Measurements from ENCODE around the gene PRR20C. TPM values are rescaled to one million over a fixed set of nuclear protein-coding genes. Genes with fewer than 3 reads are reported as not detected.
A peak's percentile ranks its signal among the peaks of the same experiment; 100 is the strongest.
"Not testable (repeated sequence)": the region's sequence is repeated elsewhere in the genome, so short reads cannot be mapped to it uniquely, and the experiment has no call there.

Gene PRR20C
- total RNA-seq: not detected
- not detected for polyA plus RNA-seq (2013, experiment 1 of 2)
- not detected for polyA plus RNA-seq (2013, experiment 2 of 2)
- long read RNA-seq, experiment 1: 0 reads
- long read RNA-seq, experiment 2: 0 reads
- long read RNA-seq, experiment 3: 0 reads
- long read RNA-seq, experiment 4: 0 reads

DNA sequence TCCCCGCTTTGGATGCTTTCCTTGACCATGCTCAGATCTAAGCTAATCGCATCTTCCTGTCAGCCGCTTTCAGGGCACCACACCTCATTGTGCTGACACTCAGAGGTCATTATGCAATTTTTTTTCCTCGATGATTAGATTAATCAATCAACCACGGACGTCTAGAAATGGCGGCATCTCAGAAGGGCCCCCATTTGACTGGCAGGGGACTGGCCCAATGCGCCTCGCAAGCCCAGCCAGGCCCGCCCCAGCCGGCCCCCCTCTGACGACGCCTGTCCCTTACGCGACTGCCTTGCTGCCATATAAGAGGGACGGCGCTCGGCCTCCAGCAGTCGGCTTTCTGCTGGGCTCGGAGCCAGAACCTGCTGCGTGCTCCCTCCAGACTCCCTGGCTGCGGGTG is at the start of gene PRR20C:
TSS of gene PRR20C (plus strand) at position 301 of the 400 bp plus-strand sequence. CDS start 387 bp downstream, outside the sequence.
- H3K4me3 Mint-ChIP-seq; H3K4me1 ChIP-seq (ENCODE audit: control insufficient read depth, insufficient read depth, low read length); H3K4me3 ChIP-seq (ENCODE audit: low read length); H3K27me3 ChIP-seq (ENCODE audit: control insufficient read depth, insufficient read depth, low read length, poor library complexity, severe bottlenecking); H3K27ac ChIP-seq (ENCODE audit: low read depth, low read length); H3K27me3 Mint-ChIP-seq (ENCODE audit: insufficient read depth); H3K4me1 Mint-ChIP-seq; H3K9ac ChIP-seq (ENCODE audit: extremely low read depth, low read length, poor library complexity, severe bottlenecking); H3K9me3 ChIP-seq (ENCODE audit: control insufficient read depth, low read length); H3K36me3 ChIP-seq (ENCODE audit: control insufficient read depth, insufficient read depth, low read length); H3K36me3 Mint-ChIP-seq (ENCODE audit: low read depth); H3K9me3 Mint-ChIP-seq; H3K27ac Mint-ChIP-seq; DNase-seq: not testable (repeated sequence)
- WGBS, 2 experiments (ENCODE audit: insufficient coverage in 1 of 2, insufficient read length in 1 of 2): no CpG with 5 or more reads among the region's 22 CpGs

DNA sequence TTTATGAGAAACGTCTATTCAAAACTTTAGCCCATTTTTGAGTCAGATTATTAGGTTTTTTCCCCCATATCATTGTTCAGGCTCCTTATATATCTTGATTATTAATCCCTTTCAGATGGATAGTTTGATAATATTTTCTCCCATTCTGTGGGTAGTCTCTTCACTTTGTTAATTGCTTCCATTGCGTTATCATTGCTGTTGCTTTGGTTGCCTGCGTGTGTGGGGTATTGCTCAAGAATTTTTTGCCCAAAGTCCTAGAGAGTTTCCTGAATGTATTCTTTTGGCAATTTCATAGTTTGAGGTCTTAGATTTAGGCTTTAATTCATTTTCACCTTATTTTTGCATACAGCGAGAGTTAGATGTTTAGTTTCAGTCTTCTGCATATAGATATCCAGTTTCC is 38.9 kb upstream of the PRR20C start:
- DNase-seq: no peak
- Mint-ChIP-seq H3K4me3 (no peak overlapping the region), H3K9me3 (no peaks in the 10 kb centered on the region), H3K4me1 (no peaks in the 10 kb centered on the region), H3K36me3 (ENCODE audit: low read depth) (no peaks in the 10 kb centered on the region), H3K27me3 (ENCODE audit: insufficient read depth) (no peaks in the 10 kb centered on the region), H3K27ac (no peak overlapping the region)
- 86 to 100% methylated on average over 1 to 4 of the region's 4 CpGs for WGBS, 2 experiments (ENCODE audit: insufficient coverage in 1 of 2, insufficient read length in 1 of 2)
- no peak overlapping the region for H3K27ac ChIP-seq (ENCODE audit: low read depth, low read length)
- no peaks in the 10 kb centered on the region for H3K27me3 ChIP-seq (ENCODE audit: control insufficient read depth, insufficient read depth, low read length, poor library complexity, severe bottlenecking)
- H3K9ac ChIP-seq (ENCODE audit: extremely low read depth, low read length, poor library complexity, severe bottlenecking): no peak overlapping the region
- H3K36me3 ChIP-seq (ENCODE audit: control insufficient read depth, insufficient read depth, low read length): no peaks in the 10 kb centered on the region
- no peak overlapping the region for H3K4me3 ChIP-seq (ENCODE audit: low read length)
- TF ChIP-seq, protein P1, sequence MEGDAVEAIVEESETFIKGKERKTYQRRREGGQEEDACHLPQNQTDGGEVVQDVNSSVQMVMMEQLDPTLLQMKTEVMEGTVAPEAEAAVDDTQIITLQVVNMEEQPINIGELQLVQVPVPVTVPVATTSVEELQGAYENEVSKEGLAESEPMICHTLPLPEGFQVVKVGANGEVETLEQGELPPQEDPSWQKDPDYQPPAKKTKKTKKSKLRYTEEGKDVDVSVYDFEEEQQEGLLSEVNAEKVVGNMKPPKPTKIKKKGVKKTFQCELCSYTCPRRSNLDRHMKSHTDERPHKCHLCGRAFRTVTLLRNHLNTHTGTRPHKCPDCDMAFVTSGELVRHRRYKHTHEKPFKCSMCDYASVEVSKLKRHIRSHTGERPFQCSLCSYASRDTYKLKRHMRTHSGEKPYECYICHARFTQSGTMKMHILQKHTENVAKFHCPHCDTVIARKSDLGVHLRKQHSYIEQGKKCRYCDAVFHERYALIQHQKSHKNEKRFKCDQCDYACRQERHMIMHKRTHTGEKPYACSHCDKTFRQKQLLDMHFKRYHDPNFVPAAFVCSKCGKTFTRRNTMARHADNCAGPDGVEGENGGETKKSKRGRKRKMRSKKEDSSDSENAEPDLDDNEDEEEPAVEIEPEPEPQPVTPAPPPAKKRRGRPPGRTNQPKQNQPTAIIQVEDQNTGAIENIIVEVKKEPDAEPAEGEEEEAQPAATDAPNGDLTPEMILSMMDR (conservative IDR thresholded peaks at IDR 0.05): no peak
- no peaks in the 10 kb centered on the region for H3K9me3 ChIP-seq (ENCODE audit: control insufficient read depth, low read length)
- no peaks in the 10 kb centered on the region for H3K4me1 ChIP-seq (ENCODE audit: control insufficient read depth, insufficient read depth, low read length)

DNA sequence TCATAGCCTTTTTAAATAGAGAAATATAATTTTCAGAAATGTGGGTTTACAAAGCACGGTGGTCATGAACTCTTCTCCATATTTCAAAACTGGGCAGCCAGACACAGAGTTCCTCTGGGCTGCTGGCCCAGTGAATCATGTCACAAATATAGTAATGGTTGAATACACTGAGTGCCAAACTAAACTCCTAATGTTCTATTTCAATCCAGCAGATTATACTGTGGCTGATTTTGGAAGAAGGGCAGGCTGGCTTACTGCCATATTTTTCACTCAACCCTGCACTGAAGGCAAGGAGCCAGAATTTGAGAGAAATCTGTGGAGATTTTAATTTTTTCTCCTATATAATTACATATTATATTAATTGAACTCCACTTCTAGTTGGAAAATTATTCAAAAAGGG is 30.2 kb upstream of the PRR20C start:
- H3K9me3 Mint-ChIP-seq: no peaks in the 10 kb centered on the region
- H3K27me3 ChIP-seq (ENCODE audit: control insufficient read depth, insufficient read depth, low read length, poor library complexity, severe bottlenecking): no peaks in the 10 kb centered on the region
- no peaks in the 10 kb centered on the region for H3K4me1 Mint-ChIP-seq
- no peak overlapping the region for H3K4me3 Mint-ChIP-seq
- no peaks in the 10 kb centered on the region for H3K4me1 ChIP-seq (ENCODE audit: control insufficient read depth, insufficient read depth, low read length)
- no peak overlapping the region for H3K27ac Mint-ChIP-seq
- no peaks in the 10 kb centered on the region for H3K36me3 ChIP-seq (ENCODE audit: control insufficient read depth, insufficient read depth, low read length)
- no peak overlapping the region for H3K27ac ChIP-seq (ENCODE audit: low read depth, low read length)
- 100% methylated on average over 1 of the region's 1 CpG for WGBS, 2 experiments (ENCODE audit: insufficient coverage in 1 of 2, insufficient read length in 1 of 2)
- no peaks in the 10 kb centered on the region for H3K27me3 Mint-ChIP-seq (ENCODE audit: insufficient read depth)
- no peaks in the 10 kb centered on the region for H3K9me3 ChIP-seq (ENCODE audit: control insufficient read depth, low read length)
- TF ChIP-seq, protein P1 (conservative IDR thresholded peaks at IDR 0.05): no peak
- H3K9ac ChIP-seq (ENCODE audit: extremely low read depth, low read length, poor library complexity, severe bottlenecking): no peak overlapping the region
- no peak for DNase-seq
- no peak overlapping the region for H3K4me3 ChIP-seq (ENCODE audit: low read length)
- no peaks in the 10 kb centered on the region for H3K36me3 Mint-ChIP-seq (ENCODE audit: low read depth)

DNA sequence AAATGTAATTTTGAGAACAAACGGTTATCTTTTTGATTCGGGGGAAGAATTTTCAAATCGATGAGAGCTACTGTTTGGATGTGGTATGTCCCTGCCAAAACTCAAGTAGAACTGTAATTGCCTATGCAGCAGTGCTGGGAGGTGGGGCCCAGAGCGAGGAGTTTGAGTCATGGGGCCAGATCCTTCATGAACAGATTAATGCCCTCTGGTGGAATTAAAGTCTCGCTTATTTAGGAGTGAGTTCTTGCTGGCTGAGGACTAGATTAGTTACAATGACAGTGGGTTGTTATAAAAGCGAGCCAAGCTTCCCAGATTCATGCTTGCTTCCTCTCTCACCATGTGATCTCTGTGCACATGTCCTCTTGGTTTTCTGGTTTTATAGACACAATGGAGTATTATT is 25.0 kb upstream of the PRR20C start:
- Mint-ChIP-seq H3K27me3 (ENCODE audit: insufficient read depth) (no peaks in the 10 kb centered on the region), H3K36me3 (ENCODE audit: low read depth) (no peaks in the 10 kb centered on the region), H3K4me1 (no peaks in the 10 kb centered on the region), H3K9me3 (no peaks in the 10 kb centered on the region), H3K4me3 (no peak overlapping the region), H3K27ac (no peak overlapping the region)
- H3K9me3 ChIP-seq (ENCODE audit: control insufficient read depth, low read length): no peaks in the 10 kb centered on the region
- H3K9ac ChIP-seq (ENCODE audit: extremely low read depth, low read length, poor library complexity, severe bottlenecking): no peak overlapping the region
- TF ChIP-seq, protein P1 (conservative IDR thresholded peaks at IDR 0.05): peak; percentile 25
- H3K27me3 ChIP-seq (ENCODE audit: control insufficient read depth, insufficient read depth, low read length, poor library complexity, severe bottlenecking): no peaks in the 10 kb centered on the region
- H3K4me1 ChIP-seq (ENCODE audit: control insufficient read depth, insufficient read depth, low read length): no peaks in the 10 kb centered on the region
- no peak overlapping the region for H3K27ac ChIP-seq (ENCODE audit: low read depth, low read length)
- peak; percentile 55 for DNase-seq
- 91 to 100% methylated on average over 3 to 6 of the region's 6 CpGs for WGBS, 2 experiments (ENCODE audit: insufficient coverage in 1 of 2, insufficient read length in 1 of 2)
- H3K36me3 ChIP-seq (ENCODE audit: control insufficient read depth, insufficient read depth, low read length): no peaks in the 10 kb centered on the region
- H3K4me3 ChIP-seq (ENCODE audit: low read length): no peak overlapping the region
